EH (cell line): ENCODE results near the gene CDH23.

Source experiments
- DNase-seq: peaks from one replicate; pipeline ENCODE4 v3.0.0-alpha.2; 2015; ENCODE audit warnings: low read depth

CDH23 gene

GRCh38 chr10:71708897-71709882 lies 312.5 kb downstream of the CDH23 start:
- DNase-seq, result no peak

DNA sequence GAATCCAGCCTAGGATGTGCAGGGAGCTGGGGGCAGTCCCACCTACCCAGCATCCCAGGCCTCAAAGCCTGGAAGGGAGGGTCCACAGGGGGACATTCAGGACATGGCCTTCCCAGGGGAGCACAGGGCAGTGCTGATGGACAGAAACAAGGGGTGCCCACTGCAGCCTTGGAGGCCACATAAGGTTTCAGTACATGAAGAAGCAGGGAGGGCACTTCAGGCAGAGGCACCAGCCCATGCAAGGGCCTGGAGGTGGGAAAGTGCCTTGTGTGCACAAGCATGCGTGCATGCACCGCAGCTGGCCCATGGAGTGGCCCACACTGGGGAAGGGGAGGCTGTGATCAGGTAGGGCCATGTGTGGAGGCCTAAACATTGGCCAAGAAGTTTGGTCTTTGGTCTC lies 313.8 kb downstream of the CDH23 start:
- DNase-seq, result no peak

GRCh38 chr10:71711052-71711623 lies 314.4 kb downstream of the CDH23 start:
- peak; percentile 35 for DNase-seq

GRCh38 chr10:71712170-71712569 lies 315.4 kb downstream of the CDH23 start:
- no peak for DNase-seq

DNA sequence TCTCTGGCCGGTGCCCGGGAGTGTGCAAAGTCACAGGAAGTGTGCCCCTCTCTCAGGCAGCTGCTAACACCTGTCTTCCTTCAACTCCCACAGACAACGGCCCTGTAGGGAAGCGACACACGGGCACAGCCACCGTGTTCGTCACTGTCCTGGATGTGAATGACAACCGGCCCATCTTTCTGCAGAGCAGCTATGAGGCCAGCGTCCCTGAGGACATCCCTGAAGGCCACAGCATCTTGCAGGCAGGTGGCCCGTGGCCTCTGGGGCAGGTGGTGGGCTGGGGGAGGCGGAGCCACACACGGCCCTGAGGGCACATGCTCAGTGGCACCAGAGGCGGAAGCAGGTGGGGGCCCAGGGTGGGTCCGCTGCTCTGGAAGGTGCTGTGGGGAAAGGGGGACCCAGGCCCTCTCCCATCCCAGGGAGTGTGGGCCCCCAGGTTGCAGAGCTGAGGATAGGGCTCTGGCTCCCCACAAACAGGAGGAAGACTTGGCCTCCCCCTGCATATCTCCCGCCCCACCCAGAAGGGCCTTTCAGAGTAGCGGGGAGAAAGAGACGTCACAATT lies 315.9 kb downstream of the CDH23 start:
- no peak for DNase-seq

- peak; percentile 93 for DNase-seq
Observed at GRCh38 chr10:71713135-71714030, 316.7 kb downstream of the CDH23 start.

DNA sequence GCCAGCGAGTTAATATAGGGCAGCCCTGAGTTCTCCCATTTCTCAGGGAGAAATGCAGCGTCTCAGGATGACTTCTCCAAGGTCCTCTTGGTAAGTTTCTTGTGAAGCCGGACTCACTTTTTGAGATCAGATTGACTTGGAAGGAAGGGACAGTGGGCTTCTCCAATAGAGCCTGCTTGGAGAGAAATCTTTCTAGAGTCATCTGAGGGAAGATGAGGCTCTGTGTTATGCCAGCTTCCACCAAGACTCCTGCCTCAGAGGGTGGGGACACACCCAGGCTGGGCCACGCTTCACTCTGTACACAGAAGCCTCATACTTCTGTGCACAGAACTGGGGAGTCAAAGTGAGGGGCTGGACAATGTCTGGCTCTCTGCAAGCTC lies 317.3 kb downstream of the CDH23 start:
- DNase-seq, result no peak

DNA sequence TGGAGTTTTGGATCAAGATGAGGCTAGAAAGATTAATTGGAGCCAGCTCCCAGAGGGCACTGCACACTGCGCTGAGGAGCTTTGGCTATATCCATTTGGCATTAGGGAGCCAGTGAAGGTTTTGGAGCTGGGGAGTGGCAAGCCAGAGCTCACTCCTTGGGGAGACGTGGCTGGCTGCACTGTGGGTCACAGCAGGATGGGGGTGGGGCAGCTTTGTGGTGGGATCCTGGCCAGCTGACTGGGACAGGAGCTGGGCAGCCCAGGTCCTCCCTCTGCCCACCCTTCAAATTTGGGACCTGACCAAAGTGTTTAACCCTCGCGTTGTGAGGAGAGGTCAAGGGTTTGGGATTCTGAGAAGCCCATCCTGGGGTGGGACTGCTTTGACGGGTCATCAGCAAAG lies 317.9 kb downstream of the CDH23 start:
- no peak for DNase-seq

DNA sequence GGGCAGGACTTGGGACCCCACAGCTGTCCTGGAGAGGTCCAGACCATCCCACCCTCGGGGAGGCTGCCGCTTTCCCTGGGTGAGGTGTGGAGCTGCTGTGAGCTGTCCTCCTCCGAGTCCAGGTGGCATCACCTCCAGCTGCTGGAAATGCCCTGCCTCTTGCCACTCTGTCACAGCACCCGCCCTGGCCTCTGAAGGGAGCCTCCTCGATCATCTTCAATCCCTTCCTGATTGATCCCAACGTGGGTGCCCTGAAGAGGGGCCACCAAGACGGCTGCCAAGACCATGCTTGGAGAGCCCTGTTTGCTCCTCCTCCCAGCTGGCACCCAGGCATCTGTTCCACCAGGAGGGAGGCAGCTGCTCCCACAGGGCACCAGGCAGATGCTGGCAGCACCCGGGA lies 318.3 kb downstream of the CDH23 start:
- DNase-seq, result no peak

DNA sequence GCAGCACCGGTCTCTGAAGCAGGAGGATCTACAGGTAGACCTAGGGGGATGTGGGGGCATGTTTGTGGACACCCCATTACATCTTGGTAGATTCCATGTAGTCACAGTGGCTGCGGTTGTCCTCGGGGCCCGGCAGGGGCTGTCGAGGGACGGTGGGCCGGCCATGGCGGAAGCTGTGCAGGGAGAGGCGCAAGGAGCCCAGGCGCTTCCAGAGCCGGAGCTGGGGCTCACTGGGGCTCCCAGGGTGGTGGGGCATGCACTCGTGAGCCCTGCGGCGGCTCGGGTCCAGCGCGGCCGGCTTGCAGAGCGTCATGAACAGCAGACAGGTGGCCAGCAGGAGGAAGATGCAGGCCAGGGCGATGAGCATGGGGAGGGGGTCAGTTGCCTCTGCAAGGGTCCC lies 319.1 kb downstream of the CDH23 start:
- no peak for DNase-seq

GRCh38 chr10:71716426-71716825 lies 319.7 kb downstream of the CDH23 start:
- DNase-seq, result no peak

DNA sequence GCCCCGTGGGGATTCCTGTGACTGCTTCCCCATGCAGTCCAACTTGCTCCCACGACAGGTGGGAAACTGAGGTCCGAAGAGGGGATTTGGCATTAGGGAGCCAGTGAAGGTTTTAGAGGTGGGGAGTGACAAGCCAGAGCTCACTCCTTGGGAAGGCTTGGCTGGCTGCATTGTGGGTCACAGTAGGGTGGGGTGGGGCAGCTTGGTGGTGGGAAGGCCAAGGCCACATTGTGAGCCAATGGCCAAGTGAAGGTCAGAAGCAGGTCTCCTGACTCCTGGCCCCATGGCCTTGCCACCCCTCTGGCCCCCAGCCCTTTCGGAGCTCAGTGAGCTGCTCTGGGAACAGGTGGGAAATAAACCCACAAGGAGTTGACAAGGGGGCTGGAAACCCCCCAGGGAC lies 320.3 kb downstream of the CDH23 start:
- no peak for DNase-seq

- no peak for DNase-seq
Observed at GRCh38 chr10:71717551-71717951, 320.8 kb downstream of the CDH23 start.

DNA sequence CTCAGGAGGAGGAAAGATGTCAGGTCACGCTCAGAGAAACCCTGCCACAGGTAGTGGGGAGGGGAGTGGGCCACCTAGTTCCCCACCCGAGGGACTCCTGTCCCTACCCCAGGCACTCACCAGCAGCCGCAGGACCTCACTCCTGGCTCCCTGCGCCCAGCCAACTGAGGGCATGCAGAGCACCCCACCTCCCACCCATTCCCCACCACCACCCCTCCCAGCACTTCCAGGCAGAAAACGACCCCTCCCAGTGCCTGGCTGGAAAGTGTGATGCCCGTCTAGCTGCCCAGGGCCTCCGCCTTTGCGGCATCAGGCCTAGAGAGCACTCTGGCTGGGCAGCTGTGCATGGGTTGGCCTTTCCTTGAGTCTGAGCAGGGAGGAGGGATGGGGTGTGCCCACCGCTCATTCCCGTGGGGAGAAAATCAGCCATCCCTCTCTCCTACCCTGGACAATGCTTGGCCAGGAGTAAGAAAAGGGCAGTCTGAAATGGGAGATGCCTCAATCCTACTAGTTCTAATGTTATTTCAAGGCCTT lies 321.5 kb downstream of the CDH23 start:
- DNase-seq, result no peak

DNA sequence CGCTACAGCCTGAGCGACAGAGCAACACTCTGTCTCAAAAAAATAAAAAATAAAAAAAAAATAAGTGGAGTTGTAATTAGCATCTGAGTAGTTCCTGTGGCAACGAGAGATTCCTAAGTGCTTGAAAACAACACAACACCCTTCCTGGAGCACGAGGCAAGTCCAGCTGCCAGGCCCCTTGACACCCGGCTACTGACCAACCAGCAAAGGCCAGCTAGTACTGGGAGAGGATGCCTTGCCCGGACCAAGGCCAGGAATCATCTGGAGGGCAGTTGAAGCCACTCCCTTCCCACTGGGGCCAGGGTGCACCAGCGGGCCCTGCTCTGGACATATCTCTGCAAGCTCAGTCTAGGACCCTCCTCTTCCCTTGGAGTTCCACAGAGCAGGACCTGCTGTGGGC lies 322.3 kb downstream of the CDH23 start:
- no peak for DNase-seq

DNA sequence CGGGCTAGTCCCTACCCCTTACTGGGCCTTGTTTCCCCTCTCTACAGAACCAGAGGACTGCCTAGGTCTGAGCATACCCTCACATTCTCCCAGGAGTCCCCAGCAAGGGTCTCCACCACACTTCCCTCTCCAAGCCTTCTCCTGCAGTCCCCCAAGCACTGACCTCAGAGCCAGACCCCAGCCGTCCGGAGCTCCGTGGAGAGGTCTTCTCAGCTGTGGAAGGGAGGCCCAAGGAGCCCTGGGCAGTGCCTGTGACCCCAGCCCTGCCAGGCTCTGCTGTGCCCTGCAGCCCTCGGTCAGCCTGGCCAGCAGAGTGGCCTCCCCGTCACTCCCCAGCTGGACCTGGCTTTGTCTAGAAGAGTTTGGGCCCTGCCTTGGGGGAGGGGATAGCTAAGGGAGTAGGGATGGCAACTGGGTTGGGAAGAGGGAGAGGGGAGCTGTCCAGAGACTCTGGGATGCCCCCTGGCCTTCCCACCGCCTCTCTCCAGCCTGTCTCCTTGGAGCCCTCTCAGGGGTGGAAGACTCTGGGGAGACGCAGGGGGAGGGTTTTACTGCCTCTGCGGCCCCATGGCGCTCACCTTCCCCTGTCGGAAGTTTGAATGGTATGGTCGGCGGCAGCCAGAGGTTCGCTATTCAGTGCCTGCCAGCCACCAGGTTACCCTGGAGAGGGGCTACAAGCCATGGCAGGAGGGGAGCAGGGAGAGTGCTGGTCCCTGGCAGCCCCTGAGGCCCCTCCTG lies 322.9 kb downstream of the CDH23 start, which contains the start of gene C10orf105:
C10orf105 (minus strand) TSS at position 315 of the 738 bp plus-strand sequence. CDS start 3,441 bp downstream, outside the sequence.
- DNase-seq, result no peak

GRCh38 chr10:71720288-71720687 lies 323.6 kb downstream of the CDH23 start:
- no peak for DNase-seq

DNA sequence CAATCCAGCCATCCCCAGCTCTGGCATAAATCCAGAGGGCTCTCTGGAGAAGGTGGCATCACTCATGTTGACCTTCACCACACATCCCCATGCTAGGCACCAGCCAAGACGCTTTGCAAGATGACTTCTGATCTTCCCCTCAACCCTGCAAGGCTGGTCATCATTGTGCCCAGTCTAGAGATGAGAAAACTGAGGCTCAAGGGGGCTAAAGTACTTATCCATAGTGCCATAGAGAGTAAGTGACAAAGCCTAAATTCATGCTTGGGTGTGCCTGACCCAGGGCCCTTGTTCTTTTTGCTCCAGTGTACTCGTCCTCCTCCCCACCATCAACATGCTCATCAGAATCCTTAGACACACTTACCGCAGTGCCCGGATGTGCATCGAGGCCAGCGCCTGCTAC lies 324.6 kb downstream of the CDH23 start:
- no peak for DNase-seq

GRCh38 chr10:71722849-71723248 lies 326.1 kb downstream of the CDH23 start:
- DNase-seq, result no peak

DNA sequence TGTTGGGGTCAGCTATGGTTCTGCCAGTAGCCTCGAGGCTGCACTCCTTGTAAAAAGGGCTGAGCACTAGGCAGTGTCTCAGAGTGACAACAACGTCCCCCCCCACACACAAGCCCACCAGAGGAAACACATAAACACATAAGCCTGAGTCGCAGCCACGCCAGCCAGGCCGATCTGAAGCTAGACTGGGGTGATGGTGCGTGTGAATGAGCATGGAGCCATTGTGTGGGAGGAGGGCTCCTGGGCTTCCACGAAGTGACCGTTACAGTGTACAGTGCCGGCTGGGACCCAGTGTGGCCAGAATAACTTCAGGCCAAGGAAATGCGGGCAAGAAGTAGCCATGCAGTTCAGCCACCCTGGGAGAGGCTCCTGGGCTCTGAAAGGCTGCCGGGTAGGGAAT lies 326.6 kb downstream of the CDH23 start:
- DNase-seq, result no peak

GRCh38 chr10:71724539-71724938 lies 327.8 kb downstream of the CDH23 start:
- DNase-seq, result no peak
